Measurements from ENCODE around the gene TBX2. TPM values are rescaled to one million over a fixed set of nuclear protein-coding genes. Genes with fewer than 3 reads are reported as not detected.
"Not testable (repeated sequence)": the region's sequence is repeated elsewhere in the genome, so short reads cannot be mapped to it uniquely, and the experiment has no call there.

TBX2 gene
- total RNA-seq, 1 donor from 2014 or later, result 16.1 TPM

- Mint-ChIP-seq H3K9me3 (no peaks in the 10 kb centered on the region), H3K27ac (ENCODE audit: unreplicated experiment) (peak overlapping the region; percentile 8), H3K4me1 (peaks cover 29% of the 10 kb centered on the region), H3K27me3 (ENCODE audit: low read depth) (no peaks in the 10 kb centered on the region), H3K36me3 (ENCODE audit: low read depth) (no peaks in the 10 kb centered on the region), H3K4me3 (no peak overlapping the region)
- DNase-seq (ENCODE audit: low read depth, low spot score), result no peak
- no peak for TF ChIP-seq CTCF (conservative IDR thresholded peaks at IDR 0.05)
Measured at GRCh38 chr17:61354895-61355874, 44.5 kb upstream of the TBX2 start.

- H3K27ac Mint-ChIP-seq (ENCODE audit: unreplicated experiment); H3K9me3 Mint-ChIP-seq; H3K4me3 Mint-ChIP-seq; DNase-seq (ENCODE audit: low read depth, low spot score); H3K27me3 Mint-ChIP-seq (ENCODE audit: low read depth); H3K36me3 Mint-ChIP-seq (ENCODE audit: low read depth): not testable (repeated sequence)
- H3K4me1 Mint-ChIP-seq, result peaks cover 27% of the 10 kb centered on the region
Measured at GRCh38 chr17:61357061-61357460, 42.6 kb upstream of the TBX2 start.

GRCh38 chr17:61359513-61359912, 40.1 kb upstream of the TBX2 start:
- H3K36me3 Mint-ChIP-seq (ENCODE audit: low read depth); H3K27ac Mint-ChIP-seq (ENCODE audit: unreplicated experiment); H3K27me3 Mint-ChIP-seq (ENCODE audit: low read depth); DNase-seq (ENCODE audit: low read depth, low spot score); H3K4me3 Mint-ChIP-seq; H3K9me3 Mint-ChIP-seq: not testable (repeated sequence)
- peaks cover 27% of the 10 kb centered on the region for H3K4me1 Mint-ChIP-seq

GRCh38 chr17:61360318-61360943, 39.2 kb upstream of the TBX2 start:
- no peaks in the 10 kb centered on the region for H3K27me3 Mint-ChIP-seq (ENCODE audit: low read depth)
- H3K9me3 Mint-ChIP-seq, result no peaks in the 10 kb centered on the region
- peaks cover 22% of the 10 kb centered on the region for H3K4me1 Mint-ChIP-seq
- peak overlapping the region; percentile 22 for H3K27ac Mint-ChIP-seq (ENCODE audit: unreplicated experiment)
- H3K4me3 Mint-ChIP-seq, result no peak overlapping the region
- no peaks in the 10 kb centered on the region for H3K36me3 Mint-ChIP-seq (ENCODE audit: low read depth)
- no peak for TF ChIP-seq CTCF (conservative IDR thresholded peaks at IDR 0.05)
- no peak for DNase-seq (ENCODE audit: low read depth, low spot score)

- H3K4me3 Mint-ChIP-seq, result no peak overlapping the region
- H3K27me3 Mint-ChIP-seq (ENCODE audit: low read depth), result no peaks in the 10 kb centered on the region
- no peaks in the 10 kb centered on the region for H3K36me3 Mint-ChIP-seq (ENCODE audit: low read depth)
- H3K27ac Mint-ChIP-seq (ENCODE audit: unreplicated experiment), result no peak overlapping the region
- H3K4me1 Mint-ChIP-seq, result peaks cover 18% of the 10 kb centered on the region
- no peaks in the 10 kb centered on the region for H3K9me3 Mint-ChIP-seq
- TF ChIP-seq CTCF (conservative IDR thresholded peaks at IDR 0.05), result no peak
- no peak for DNase-seq (ENCODE audit: low read depth, low spot score)
Measured at GRCh38 chr17:61361084-61361483, 38.6 kb upstream of the TBX2 start.

- TF ChIP-seq CTCF (conservative IDR thresholded peaks at IDR 0.05), result no peak
- no peak overlapping the region for H3K27ac Mint-ChIP-seq (ENCODE audit: unreplicated experiment)
- no peak for DNase-seq (ENCODE audit: low read depth, low spot score)
- no peaks in the 10 kb centered on the region for H3K27me3 Mint-ChIP-seq (ENCODE audit: low read depth)
- H3K4me3 Mint-ChIP-seq, result no peak overlapping the region
- H3K4me1 Mint-ChIP-seq, result peaks cover 24% of the 10 kb centered on the region
- H3K36me3 Mint-ChIP-seq (ENCODE audit: low read depth), result no peaks in the 10 kb centered on the region
- H3K9me3 Mint-ChIP-seq, result no peaks in the 10 kb centered on the region
Measured at GRCh38 chr17:61362396-61362795, 37.2 kb upstream of the TBX2 start.

Data from neural crest cell (in vitro differentiated cells).